NCI-H2029 treated with DMSO at 0.1 percent for 48 hours (cell line): ENCODE measurements around the gene APAF1.

Experiments
- DNase-seq: peaks from one replicate; lab custom pipeline; 2025; lab: John Stamatoyannopoulos, UW

Gene APAF1

DNA sequence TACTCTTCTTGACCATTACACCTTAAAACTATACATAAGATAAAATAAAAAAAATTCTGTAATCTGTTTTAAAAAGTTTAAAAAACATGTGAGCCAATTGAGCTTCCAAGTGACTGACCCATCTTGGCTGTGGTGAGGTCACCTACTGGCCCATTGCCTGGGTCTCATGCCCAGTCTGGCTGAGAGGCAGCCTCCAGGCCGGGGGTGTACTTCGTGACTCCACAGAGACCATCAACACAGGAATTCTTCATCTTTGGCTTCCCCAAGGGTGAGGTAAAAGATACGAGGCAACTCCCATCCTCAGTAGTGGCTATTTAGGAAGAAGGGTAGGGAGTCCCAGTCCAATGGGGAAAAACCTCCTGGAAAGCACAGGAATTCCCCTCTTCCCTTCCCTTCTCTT lies 113.2 kb downstream of the APAF1 start:
- DNase-seq = no peak

- no peak for DNase-seq
Measured at GRCh38 chr12:98763656-98764055, 118.6 kb downstream of the APAF1 start.

- DNase-seq = no peak
Measured at GRCh38 chr12:98767248-98767647, 122.2 kb downstream of the APAF1 start.

- DNase-seq = no peak
Measured at GRCh38 chr12:98769068-98769467, 124.0 kb downstream of the APAF1 start.

DNA sequence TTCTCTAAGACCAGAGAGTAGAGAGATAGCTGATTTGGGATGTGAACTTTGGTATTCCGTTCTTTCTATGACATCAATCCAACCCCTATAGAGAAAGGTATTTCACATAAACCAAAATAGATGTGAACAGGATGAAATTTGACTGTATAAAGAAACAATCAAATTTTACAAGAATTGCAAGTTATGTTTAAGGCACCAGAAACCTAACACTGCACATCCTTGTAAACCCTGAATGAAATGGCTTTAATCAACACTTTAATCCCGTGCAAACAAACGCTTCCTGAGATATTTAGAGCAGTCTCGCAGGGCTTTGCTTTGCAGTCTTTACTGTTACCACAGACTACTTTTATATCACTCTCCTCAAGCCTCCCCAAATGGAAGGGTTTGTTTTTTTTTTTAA lies 125.1 kb downstream of the APAF1 start:
- DNase-seq = no peak

DNA sequence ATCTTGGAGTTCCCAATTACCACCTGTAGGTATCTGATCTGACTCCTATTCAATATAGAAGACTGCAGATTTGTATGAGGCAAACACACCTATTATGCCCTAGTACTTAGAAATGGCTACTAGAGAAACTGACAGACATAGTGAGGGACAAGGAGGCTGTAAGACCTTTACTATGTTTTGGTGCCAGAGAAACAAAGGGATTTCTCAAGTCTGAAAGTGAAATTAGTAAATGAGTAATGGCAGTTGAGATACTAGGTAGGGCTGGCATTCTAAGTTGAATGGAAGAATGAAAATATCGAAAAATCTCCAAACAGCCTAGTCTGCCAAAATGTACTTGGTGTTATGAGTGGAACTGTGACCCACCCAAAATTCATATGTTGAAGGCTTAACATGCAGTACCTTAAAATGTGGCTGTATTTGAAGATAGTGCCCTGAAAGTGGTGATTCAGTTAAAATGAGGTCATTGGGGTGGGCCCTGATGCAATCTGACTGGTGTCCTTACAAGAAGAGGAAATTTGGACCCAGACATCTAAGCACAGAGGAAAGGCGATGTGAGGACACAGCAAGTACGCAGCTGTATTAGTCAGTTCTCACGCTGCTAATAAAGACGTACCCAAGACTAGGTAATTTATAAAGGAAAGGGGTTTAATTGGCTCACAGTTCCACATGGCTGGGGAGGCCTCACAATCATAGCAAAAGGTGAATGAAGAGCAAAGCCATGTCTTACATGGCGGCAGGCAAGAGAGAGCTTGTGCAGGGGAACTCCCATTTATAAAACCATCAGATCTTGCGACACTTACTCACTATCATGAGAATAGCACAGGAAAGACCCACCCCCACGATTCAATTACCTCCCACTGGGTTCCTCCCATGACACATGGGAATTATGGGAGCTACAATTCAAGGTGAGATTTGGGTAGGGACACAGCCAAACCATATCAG lies 127.0 kb downstream of the APAF1 start:
- no peak for DNase-seq

DNA sequence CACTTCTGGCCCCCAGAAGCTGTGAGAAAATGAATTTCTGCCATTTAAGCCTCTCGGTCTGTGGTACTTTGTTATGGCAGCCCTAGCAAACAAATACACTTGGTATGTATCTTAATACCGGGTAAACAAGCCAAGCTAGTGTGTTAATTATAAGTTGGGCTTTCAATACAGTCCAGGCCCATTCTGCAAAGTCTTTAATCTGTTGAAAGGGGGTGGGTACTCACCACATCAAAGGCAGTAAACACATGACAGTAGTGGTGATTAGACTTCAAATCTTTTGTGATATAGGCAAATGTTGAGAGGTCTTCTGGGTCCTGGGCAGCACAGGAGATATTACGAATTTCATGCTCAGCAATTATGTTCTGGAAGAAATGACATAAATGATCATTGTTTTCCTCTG lies 127.7 kb downstream of the APAF1 start:
- DNase-seq = no peak

DNA sequence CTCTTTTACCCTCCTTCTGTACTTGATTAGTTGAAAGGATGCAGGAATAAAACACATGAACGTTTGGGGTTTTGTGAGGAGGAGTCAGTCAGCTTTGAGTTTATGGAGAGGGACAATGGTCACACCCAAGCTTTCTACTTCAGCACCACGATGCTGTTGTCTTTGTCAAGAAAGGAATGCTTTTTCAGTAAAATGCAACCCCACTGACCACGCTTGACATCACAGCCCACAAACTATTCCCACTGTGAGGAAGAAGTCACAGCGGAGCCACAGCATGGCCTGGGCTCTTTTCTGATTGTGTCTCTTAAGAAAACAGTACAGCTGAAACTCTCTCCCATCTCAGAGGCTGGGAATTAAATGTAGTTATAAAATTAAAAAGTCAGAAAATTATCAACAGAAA lies 135.2 kb downstream of the APAF1 start:
- DNase-seq = no peak

DNA sequence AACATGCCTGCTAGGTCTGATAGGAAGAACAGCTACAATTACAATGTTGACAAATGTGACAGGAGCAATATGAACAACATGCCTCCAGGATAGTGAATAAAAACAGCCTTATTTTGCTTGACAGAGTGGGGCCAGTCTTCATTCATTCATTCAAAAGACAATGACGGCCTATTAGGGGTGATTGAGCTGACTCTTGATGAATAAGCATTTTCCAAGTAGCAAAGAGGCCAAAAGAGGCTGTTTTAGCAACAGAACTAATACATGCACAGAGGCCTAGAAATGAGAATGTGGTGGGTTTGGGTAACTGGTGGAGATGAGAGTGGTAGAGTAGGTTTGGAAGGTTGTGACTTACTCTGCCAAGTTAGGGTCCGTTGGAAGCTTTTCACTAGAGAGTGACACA lies 138.3 kb downstream of the APAF1 start:
- no peak for DNase-seq
